Measurements from ENCODE around the gene PDE4D.
A peak's percentile ranks its signal among the peaks of the same experiment; 100 is the strongest.

PDE4D gene

GRCh38 chr5:59021286-59021673, 872.2 kb downstream of the PDE4D start:
- Mint-ChIP-seq H3K4me1 (ENCODE audit: low read depth) (peaks cover 51% of the 10 kb centered on the region), H3K36me3 (ENCODE audit: low read depth) (peaks cover 66% of the 10 kb centered on the region), H3K27me3 (ENCODE audit: low read depth) (no peaks in the 10 kb centered on the region), H3K9me3 (peaks cover 5% of the 10 kb centered on the region), H3K27ac (no peak overlapping the region), H3K4me3 (no peak overlapping the region)

- Mint-ChIP-seq H3K4me1 (ENCODE audit: low read depth) (peaks cover 46% of the 10 kb centered on the region), H3K4me3 (peak overlapping the region; percentile 55), H3K9me3 (peaks cover 7% of the 10 kb centered on the region), H3K36me3 (ENCODE audit: low read depth) (peaks cover 65% of the 10 kb centered on the region), H3K27me3 (ENCODE audit: low read depth) (no peaks in the 10 kb centered on the region), H3K27ac (peak overlapping the region; percentile 86)
These were observed 872.8 kb downstream of the PDE4D start for GRCh38 chr5:59020611-59021285.

- H3K27me3 Mint-ChIP-seq (ENCODE audit: low read depth), result no peaks in the 10 kb centered on the region
- H3K4me3 Mint-ChIP-seq, result no peak overlapping the region
- H3K9me3 Mint-ChIP-seq, result peaks cover 11% of the 10 kb centered on the region
- H3K36me3 Mint-ChIP-seq (ENCODE audit: low read depth), result peaks cover 69% of the 10 kb centered on the region
- H3K4me1 Mint-ChIP-seq (ENCODE audit: low read depth), result peaks cover 45% of the 10 kb centered on the region
- peak overlapping the region; percentile 13 for H3K27ac Mint-ChIP-seq
These were observed 874.4 kb downstream of the PDE4D start for GRCh38 chr5:59019078-59019477.

- peaks cover 50% of the 10 kb centered on the region for H3K4me1 Mint-ChIP-seq (ENCODE audit: low read depth)
- H3K36me3 Mint-ChIP-seq (ENCODE audit: low read depth), result peaks cover 79% of the 10 kb centered on the region
- no peaks in the 10 kb centered on the region for H3K27me3 Mint-ChIP-seq (ENCODE audit: low read depth)
- peaks cover 28% of the 10 kb centered on the region for H3K9me3 Mint-ChIP-seq
- H3K4me3 Mint-ChIP-seq, result no peak overlapping the region
- H3K27ac Mint-ChIP-seq, result no peak overlapping the region
These were observed 876.6 kb downstream of the PDE4D start for GRCh38 chr5:59016925-59017324.

- no peaks in the 10 kb centered on the region for H3K27me3 Mint-ChIP-seq (ENCODE audit: low read depth)
- H3K36me3 Mint-ChIP-seq (ENCODE audit: low read depth), result peaks cover 41% of the 10 kb centered on the region
- peaks cover 22% of the 10 kb centered on the region for H3K9me3 Mint-ChIP-seq
- H3K4me1 Mint-ChIP-seq (ENCODE audit: low read depth), result peaks cover 62% of the 10 kb centered on the region
- H3K4me3 Mint-ChIP-seq, result no peak overlapping the region
- no peak overlapping the region for H3K27ac Mint-ChIP-seq
These were observed 884.6 kb downstream of the PDE4D start for GRCh38 chr5:59008816-59009473.

GRCh38 chr5:59007460-59008063, 886.0 kb downstream of the PDE4D start:
- peaks cover 13% of the 10 kb centered on the region for H3K9me3 Mint-ChIP-seq
- H3K4me1 Mint-ChIP-seq (ENCODE audit: low read depth), result peaks cover 62% of the 10 kb centered on the region
- H3K27ac Mint-ChIP-seq, result no peak overlapping the region
- peaks cover 37% of the 10 kb centered on the region for H3K36me3 Mint-ChIP-seq (ENCODE audit: low read depth)
- H3K4me3 Mint-ChIP-seq, result no peak overlapping the region
- H3K27me3 Mint-ChIP-seq (ENCODE audit: low read depth), result no peaks in the 10 kb centered on the region

GRCh38 chr5:59005934-59006701, 887.4 kb downstream of the PDE4D start:
- H3K27me3 Mint-ChIP-seq (ENCODE audit: low read depth), result no peaks in the 10 kb centered on the region
- H3K9me3 Mint-ChIP-seq, result no peaks in the 10 kb centered on the region
- H3K36me3 Mint-ChIP-seq (ENCODE audit: low read depth), result peaks cover 26% of the 10 kb centered on the region
- H3K4me1 Mint-ChIP-seq (ENCODE audit: low read depth), result peaks cover 65% of the 10 kb centered on the region
- H3K4me3 Mint-ChIP-seq, result no peak overlapping the region
- no peak overlapping the region for H3K27ac Mint-ChIP-seq

GRCh38 chr5:59003641-59004040, 889.9 kb downstream of the PDE4D start:
- H3K36me3 Mint-ChIP-seq (ENCODE audit: low read depth), result peaks cover 18% of the 10 kb centered on the region
- peaks cover 54% of the 10 kb centered on the region for H3K4me1 Mint-ChIP-seq (ENCODE audit: low read depth)
- no peak overlapping the region for H3K27ac Mint-ChIP-seq

GRCh38 chr5:59003124-59003523, 890.4 kb downstream of the PDE4D start:
- peaks cover 18% of the 10 kb centered on the region for H3K36me3 Mint-ChIP-seq (ENCODE audit: low read depth)
- no peaks in the 10 kb centered on the region for H3K27me3 Mint-ChIP-seq (ENCODE audit: low read depth)
- no peaks in the 10 kb centered on the region for H3K9me3 Mint-ChIP-seq
- no peak overlapping the region for H3K4me3 Mint-ChIP-seq
- H3K27ac Mint-ChIP-seq, result no peak overlapping the region
- peaks cover 49% of the 10 kb centered on the region for H3K4me1 Mint-ChIP-seq (ENCODE audit: low read depth)

More at GRCh38 chr5:59003641-59004040, 889.9 kb downstream of the PDE4D start:
- no peaks in the 10 kb centered on the region for H3K9me3 Mint-ChIP-seq
- no peak overlapping the region for H3K4me3 Mint-ChIP-seq
- H3K27me3 Mint-ChIP-seq (ENCODE audit: low read depth), result no peaks in the 10 kb centered on the region

- Mint-ChIP-seq H3K9me3 (no peaks in the 10 kb centered on the region), H3K4me1 (ENCODE audit: low read depth) (peaks cover 47% of the 10 kb centered on the region), H3K27ac (no peak overlapping the region), H3K27me3 (ENCODE audit: low read depth) (no peaks in the 10 kb centered on the region), H3K4me3 (no peak overlapping the region), H3K36me3 (ENCODE audit: low read depth) (peaks cover 18% of the 10 kb centered on the region)
These were observed 891.2 kb downstream of the PDE4D start for GRCh38 chr5:59002162-59002825.

GRCh38 chr5:59001716-59002115, 891.8 kb downstream of the PDE4D start:
- Mint-ChIP-seq H3K27me3 (ENCODE audit: low read depth) (no peaks in the 10 kb centered on the region), H3K4me1 (ENCODE audit: low read depth) (peaks cover 47% of the 10 kb centered on the region), H3K27ac (peak overlapping the region; percentile 15), H3K36me3 (ENCODE audit: low read depth) (peaks cover 18% of the 10 kb centered on the region), H3K4me3 (peak overlapping the region; percentile 3), H3K9me3 (no peaks in the 10 kb centered on the region)

- Mint-ChIP-seq H3K27ac (no peak overlapping the region), H3K27me3 (ENCODE audit: low read depth) (no peaks in the 10 kb centered on the region), H3K4me1 (ENCODE audit: low read depth) (peaks cover 44% of the 10 kb centered on the region)
These were observed 892.4 kb downstream of the PDE4D start for GRCh38 chr5:59001154-59001553.

GRCh38 chr5:59000211-59000610, 893.3 kb downstream of the PDE4D start:
- no peak overlapping the region for H3K4me3 Mint-ChIP-seq
- H3K9me3 Mint-ChIP-seq, result no peaks in the 10 kb centered on the region
- no peaks in the 10 kb centered on the region for H3K27me3 Mint-ChIP-seq (ENCODE audit: low read depth)
- H3K36me3 Mint-ChIP-seq (ENCODE audit: low read depth), result peaks cover 18% of the 10 kb centered on the region
- no peak overlapping the region for H3K27ac Mint-ChIP-seq
- H3K4me1 Mint-ChIP-seq (ENCODE audit: low read depth), result peaks cover 39% of the 10 kb centered on the region

More at GRCh38 chr5:59001154-59001553, 892.4 kb downstream of the PDE4D start:
- Mint-ChIP-seq H3K36me3 (ENCODE audit: low read depth) (peaks cover 20% of the 10 kb centered on the region), H3K9me3 (no peaks in the 10 kb centered on the region), H3K4me3 (no peak overlapping the region)

- no peak overlapping the region for H3K27ac Mint-ChIP-seq
- peaks cover 38% of the 10 kb centered on the region for H3K4me1 Mint-ChIP-seq (ENCODE audit: low read depth)
- H3K27me3 Mint-ChIP-seq (ENCODE audit: low read depth), result no peaks in the 10 kb centered on the region
- no peak overlapping the region for H3K4me3 Mint-ChIP-seq
- no peaks in the 10 kb centered on the region for H3K9me3 Mint-ChIP-seq
- peaks cover 18% of the 10 kb centered on the region for H3K36me3 Mint-ChIP-seq (ENCODE audit: low read depth)
These were observed 893.7 kb downstream of the PDE4D start for GRCh38 chr5:58999804-59000203.

Measured in T-helper 1 cell treated with Interleukin-12 subunit alpha and Interleukin-12 subunit beta and Interleukin-4 antibody, amounts not matched to agents 30 μg/mL and 1 μg/mL, for 36 hours (primary cell).